HFF-Myc (cell line): Measurements from ENCODE around the gene MAML2.
A peak's percentile ranks its signal among the peaks of the same experiment; 100 is the strongest.

Experiments used
- DNase-seq: peaks from one replicate; pipeline ENCODE4 v3.0.0-alpha.2; 2011; ENCODE audit warnings: low read depth; ENCODE audit errors: extremely low read depth
- H3K4me3 ChIP-seq: replicated peaks from 2 replicates; pipeline ENCODE4 v1.5.1; 2011; ENCODE audit warnings: low read depth, mild to moderate bottlenecking, control low read depth, low read length
- TF ChIP-seq, protein P1 (sequence below): IDR thresholded peaks from 2 replicates; pipeline ENCODE4 v1.5.1; 2012; ENCODE audit warnings: mild to moderate bottlenecking, low read depth, low read length, control low read depth; ENCODE audit errors: missing control alignments

MAML2 gene

DNA sequence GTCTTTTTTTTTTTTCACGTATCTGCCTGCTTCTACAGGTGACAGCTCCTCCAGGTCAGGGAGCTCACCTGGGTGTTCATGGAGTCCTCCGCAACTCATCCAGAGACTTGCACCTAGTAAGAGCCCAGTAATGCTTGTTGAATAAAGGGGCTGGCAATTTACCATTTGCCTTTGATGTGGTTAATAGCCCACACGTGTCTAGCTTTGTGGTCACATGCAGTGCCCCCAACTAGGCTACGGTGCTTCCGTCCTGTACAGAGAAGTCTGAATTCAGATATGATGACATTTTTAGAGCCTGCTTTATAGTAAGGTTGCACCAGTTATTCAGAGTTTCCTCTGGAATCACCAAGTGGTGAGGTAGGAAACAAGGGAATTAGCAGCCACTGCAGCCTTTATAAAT is 219.7 kb downstream of the MAML2 start:
- DNase-seq, result no peak
- TF ChIP-seq, protein P1, sequence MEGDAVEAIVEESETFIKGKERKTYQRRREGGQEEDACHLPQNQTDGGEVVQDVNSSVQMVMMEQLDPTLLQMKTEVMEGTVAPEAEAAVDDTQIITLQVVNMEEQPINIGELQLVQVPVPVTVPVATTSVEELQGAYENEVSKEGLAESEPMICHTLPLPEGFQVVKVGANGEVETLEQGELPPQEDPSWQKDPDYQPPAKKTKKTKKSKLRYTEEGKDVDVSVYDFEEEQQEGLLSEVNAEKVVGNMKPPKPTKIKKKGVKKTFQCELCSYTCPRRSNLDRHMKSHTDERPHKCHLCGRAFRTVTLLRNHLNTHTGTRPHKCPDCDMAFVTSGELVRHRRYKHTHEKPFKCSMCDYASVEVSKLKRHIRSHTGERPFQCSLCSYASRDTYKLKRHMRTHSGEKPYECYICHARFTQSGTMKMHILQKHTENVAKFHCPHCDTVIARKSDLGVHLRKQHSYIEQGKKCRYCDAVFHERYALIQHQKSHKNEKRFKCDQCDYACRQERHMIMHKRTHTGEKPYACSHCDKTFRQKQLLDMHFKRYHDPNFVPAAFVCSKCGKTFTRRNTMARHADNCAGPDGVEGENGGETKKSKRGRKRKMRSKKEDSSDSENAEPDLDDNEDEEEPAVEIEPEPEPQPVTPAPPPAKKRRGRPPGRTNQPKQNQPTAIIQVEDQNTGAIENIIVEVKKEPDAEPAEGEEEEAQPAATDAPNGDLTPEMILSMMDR, result no peak
- H3K4me3 ChIP-seq, result no peak overlapping the region

DNA sequence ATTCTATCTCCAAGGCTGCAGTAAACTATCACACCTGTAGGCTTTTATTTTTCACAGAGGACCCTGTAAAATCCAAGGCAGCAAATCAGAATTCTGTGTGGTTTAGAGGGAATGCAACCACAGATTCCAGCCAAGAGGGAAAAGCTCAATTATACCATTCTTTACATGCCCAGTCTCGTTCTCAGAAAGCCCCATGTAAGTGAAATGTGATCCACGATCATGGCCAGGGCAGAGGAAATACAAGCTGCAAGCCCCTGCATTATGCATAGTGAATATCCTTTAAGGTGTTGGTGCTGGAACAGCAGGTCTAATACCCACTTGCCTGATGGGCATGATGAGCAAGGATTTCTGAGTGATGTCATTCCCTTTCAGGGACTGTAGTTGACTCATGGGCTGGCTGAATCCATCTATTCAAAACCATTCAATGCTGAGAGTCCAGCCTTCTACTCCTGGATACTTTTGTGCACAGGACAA is 220.4 kb downstream of the MAML2 start:
- peak; percentile 47 for DNase-seq
- TF ChIP-seq, protein P1, result no peak
- no peak overlapping the region for H3K4me3 ChIP-seq

DNA sequence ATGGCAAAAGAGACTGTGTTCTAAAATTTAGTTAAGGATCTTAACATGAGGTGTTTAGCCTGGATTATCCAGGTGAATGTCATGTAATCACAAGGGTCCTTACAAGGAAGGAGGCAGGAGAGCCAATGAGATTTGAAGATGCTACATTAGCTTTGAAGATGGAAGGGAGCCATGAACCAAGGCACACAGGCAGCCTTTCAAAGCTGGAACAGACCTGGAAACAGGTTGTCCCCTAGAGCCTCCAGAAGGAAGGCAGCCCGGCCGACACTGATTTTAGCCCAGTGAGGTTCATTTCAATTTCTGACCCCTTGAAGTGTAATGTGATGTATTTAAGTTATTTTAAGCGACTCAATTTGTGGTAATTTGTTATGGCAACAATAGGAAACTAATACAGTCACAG is 223.8 kb downstream of the MAML2 start:
- H3K4me3 ChIP-seq, result no peak overlapping the region
- TF ChIP-seq, protein P1, result no peak
- DNase-seq, result no peak

DNA sequence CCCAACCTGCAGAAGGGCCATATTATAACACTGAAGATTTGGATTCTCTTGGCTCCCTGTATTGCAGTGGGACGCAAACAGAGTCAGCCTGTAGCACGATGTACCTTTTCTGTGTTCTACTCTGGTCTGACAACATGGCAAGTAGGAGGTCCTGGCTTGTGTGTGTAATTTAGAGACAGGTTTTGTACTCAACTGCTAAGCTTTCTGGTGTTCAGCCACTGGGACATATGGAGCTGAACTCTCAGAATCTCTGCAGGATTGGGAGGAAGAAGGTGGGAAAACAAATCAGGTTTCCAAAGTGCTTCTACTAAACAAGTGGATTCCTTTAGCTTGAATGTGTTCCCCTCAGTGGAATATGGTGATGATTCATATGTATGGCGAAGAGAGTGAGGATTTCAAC is 226.6 kb downstream of the MAML2 start:
- no peak for DNase-seq

DNA sequence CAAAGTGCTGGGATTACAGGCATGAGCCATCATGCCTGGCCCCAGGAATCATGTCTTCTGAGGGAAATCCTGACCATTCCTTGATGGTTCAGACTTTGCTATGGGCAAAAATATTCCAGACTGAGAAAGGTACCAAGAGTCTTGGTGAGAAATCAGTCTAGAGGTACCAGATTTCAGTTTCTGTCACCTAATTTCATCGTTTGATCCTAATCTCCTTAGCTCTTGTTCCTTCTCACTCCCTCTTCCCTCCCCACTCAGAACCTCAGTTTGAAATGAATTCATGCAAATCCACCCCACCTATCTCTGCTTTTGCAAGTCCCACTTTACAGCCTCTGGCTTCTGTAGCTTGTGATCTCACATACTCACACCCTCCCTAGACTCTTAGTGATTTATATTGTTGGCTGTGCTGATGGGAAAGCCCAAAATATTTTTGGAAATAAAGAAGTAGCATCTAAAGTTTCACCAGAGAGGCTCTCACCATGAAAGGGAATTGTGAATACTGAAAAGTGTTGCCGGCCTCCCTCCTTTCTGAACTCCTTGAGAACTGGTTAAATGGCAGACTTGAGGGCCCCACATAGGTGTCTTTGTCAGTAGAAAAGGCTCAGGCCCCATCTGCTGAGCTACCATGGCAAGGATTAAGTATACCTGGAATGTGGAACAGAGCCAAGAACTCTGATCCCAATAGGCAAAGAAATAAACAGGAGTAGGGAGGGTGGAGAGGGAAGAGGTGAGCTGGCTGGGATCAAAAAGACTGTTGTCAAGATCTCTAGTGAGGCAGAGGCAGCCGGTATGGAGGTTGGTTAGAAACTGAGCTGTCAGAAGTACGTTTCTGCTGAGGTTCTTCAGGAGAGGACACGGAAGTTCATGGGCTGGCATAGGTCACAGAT is 228.6 kb downstream of the MAML2 start:
- TF ChIP-seq, protein P1, result no peak
- DNase-seq, result no peak
- H3K4me3 ChIP-seq, result no peak overlapping the region

More for the DNA sequence above, 226.6 kb downstream of the MAML2 start:
- no peak overlapping the region for H3K4me3 ChIP-seq
- TF ChIP-seq, protein P1, result no peak

DNA sequence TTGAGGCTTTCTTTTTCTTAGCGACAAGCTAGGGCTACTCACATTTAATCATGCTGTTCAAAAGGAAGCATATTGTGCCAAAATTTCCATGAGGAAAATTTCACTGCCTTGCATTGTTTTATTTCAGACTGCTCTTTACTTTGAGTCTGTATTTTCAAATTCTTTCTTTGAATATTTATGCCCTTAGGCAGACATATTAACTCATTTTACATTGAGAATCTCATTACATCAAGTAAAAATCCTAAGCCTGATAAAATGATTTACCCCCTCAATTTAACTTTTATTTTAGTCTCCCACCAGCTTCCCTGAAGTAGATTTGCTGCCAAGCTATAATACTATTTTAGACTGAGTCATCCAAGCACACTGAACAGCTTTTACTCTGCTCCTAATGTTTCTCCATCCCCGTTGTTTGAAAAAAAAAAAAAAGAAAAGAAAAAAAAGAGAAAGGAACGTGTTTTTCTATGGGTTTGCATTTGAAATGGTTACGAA is 229.8 kb downstream of the MAML2 start:
- TF ChIP-seq, protein P1, result no peak
- H3K4me3 ChIP-seq, result no peak overlapping the region
- no peak for DNase-seq
